Measurements from ENCODE around the gene PADI1. TPM values are rescaled to one million over a fixed set of nuclear protein-coding genes. Genes with fewer than 3 reads are reported as not detected.

The PADI1 gene
- total RNA-seq, 1 donor from 2014 or later, result not detected

- Histone ChIP-seq H3K27me3 (ENCODE audit: insufficient read depth, low read length) (peaks cover 7% of the 10 kb centered on the region), H3K27ac (ENCODE audit: low read depth, low read length) (no peak overlapping the region), H3K4me1 (ENCODE audit: insufficient read depth, low read length) (peaks cover 4% of the 10 kb centered on the region), H4K20me1 (ENCODE audit: insufficient read depth, low read length) (no peaks in the 10 kb centered on the region), H3K4me2 (ENCODE audit: low read length) (no peak overlapping the region), H3K36me3 (ENCODE audit: insufficient read depth, low read length) (no peaks in the 10 kb centered on the region), H3K9ac (ENCODE audit: low read length) (no peak overlapping the region), H3K79me2 (ENCODE audit: insufficient read depth, low read length) (no peaks in the 10 kb centered on the region), H3K9me3 (ENCODE audit: insufficient read depth, low read depth, low read length) (no peaks in the 10 kb centered on the region), H3K4me3 (ENCODE audit: insufficient read depth, low read depth, low read length) (no peak overlapping the region), H2AFZ (ENCODE audit: low read depth, low read length) (no peak overlapping the region)
- Mint-ChIP-seq H3K27me3 (ENCODE audit: low read depth, unreplicated experiment) (peaks cover 51% of the 10 kb centered on the region), H3K9me3 (ENCODE audit: unreplicated experiment) (no peaks in the 10 kb centered on the region), H3K4me1 (ENCODE audit: low read depth, unreplicated experiment) (no peaks in the 10 kb centered on the region), H3K4me3 (ENCODE audit: unreplicated experiment) (no peak overlapping the region), H3K27ac (ENCODE audit: unreplicated experiment) (no peak overlapping the region), H3K36me3 (ENCODE audit: low read depth, unreplicated experiment) (peaks cover 2% of the 10 kb centered on the region)
- no peak for TF ChIP-seq EZH2 (IDR thresholded peaks at IDR 0.05; ENCODE audit: insufficient read depth, low read length)
- TF ChIP-seq, protein P1, sequence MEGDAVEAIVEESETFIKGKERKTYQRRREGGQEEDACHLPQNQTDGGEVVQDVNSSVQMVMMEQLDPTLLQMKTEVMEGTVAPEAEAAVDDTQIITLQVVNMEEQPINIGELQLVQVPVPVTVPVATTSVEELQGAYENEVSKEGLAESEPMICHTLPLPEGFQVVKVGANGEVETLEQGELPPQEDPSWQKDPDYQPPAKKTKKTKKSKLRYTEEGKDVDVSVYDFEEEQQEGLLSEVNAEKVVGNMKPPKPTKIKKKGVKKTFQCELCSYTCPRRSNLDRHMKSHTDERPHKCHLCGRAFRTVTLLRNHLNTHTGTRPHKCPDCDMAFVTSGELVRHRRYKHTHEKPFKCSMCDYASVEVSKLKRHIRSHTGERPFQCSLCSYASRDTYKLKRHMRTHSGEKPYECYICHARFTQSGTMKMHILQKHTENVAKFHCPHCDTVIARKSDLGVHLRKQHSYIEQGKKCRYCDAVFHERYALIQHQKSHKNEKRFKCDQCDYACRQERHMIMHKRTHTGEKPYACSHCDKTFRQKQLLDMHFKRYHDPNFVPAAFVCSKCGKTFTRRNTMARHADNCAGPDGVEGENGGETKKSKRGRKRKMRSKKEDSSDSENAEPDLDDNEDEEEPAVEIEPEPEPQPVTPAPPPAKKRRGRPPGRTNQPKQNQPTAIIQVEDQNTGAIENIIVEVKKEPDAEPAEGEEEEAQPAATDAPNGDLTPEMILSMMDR (IDR thresholded peaks at IDR 0.05; ENCODE audit: insufficient read depth, low read depth, low read length), result no peak
- DNase-seq (ENCODE audit: low read depth), result no peak
- no peak for FAIRE-seq
These were observed 75.5 kb downstream of the PADI1 start for GRCh38 chr1:17280436-17280835.

DNA sequence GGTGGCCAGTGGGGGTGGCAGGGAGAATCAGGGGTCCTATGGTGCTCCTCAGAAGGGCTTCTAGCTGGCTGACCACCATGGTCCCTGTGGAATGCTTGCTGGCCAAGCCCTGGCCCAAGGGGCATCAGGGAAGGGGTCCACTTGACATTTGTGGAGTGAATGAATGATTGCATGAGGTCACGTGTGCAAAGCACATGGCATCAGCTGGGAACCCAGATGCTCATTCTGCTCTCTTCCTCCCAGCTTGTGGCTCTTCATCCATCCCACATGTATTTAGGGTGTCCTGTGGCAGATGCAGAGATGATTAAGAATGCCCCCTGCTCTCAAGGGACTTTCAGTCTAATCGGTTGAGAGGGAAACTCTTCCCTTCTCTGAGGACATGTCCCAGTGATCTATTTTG is 76.0 kb downstream of the PADI1 start:
- DNase-seq (ENCODE audit: low read depth), result no peak
- H3K4me1 Mint-ChIP-seq (ENCODE audit: low read depth, unreplicated experiment), result no peaks in the 10 kb centered on the region
- H3K27me3 Mint-ChIP-seq (ENCODE audit: low read depth, unreplicated experiment), result peaks cover 52% of the 10 kb centered on the region
- FAIRE-seq, result no peak
- TF ChIP-seq, protein P1 (IDR thresholded peaks at IDR 0.05; ENCODE audit: insufficient read depth, low read depth, low read length), result no peak
- TF ChIP-seq EZH2 (IDR thresholded peaks at IDR 0.05; ENCODE audit: insufficient read depth, low read length), result no peak
- Histone ChIP-seq H3K9me3 (ENCODE audit: insufficient read depth, low read depth, low read length) (no peaks in the 10 kb centered on the region), H3K9ac (ENCODE audit: low read length) (no peak overlapping the region), H3K4me2 (ENCODE audit: low read length) (no peak overlapping the region), H3K27me3 (ENCODE audit: insufficient read depth, low read length) (peaks cover 7% of the 10 kb centered on the region), H4K20me1 (ENCODE audit: insufficient read depth, low read length) (no peaks in the 10 kb centered on the region), H3K4me3 (ENCODE audit: insufficient read depth, low read depth, low read length) (no peak overlapping the region), H3K4me1 (ENCODE audit: insufficient read depth, low read length) (peaks cover 4% of the 10 kb centered on the region), H2AFZ (ENCODE audit: low read depth, low read length) (no peak overlapping the region), H3K79me2 (ENCODE audit: insufficient read depth, low read length) (no peaks in the 10 kb centered on the region), H3K36me3 (ENCODE audit: insufficient read depth, low read length) (no peaks in the 10 kb centered on the region), H3K27ac (ENCODE audit: low read depth, low read length) (no peak overlapping the region)
- H3K9me3 Mint-ChIP-seq (ENCODE audit: unreplicated experiment), result no peaks in the 10 kb centered on the region
- peaks cover 2% of the 10 kb centered on the region for H3K36me3 Mint-ChIP-seq (ENCODE audit: low read depth, unreplicated experiment)
- no peak overlapping the region for H3K4me3 Mint-ChIP-seq (ENCODE audit: unreplicated experiment)
- no peak overlapping the region for H3K27ac Mint-ChIP-seq (ENCODE audit: unreplicated experiment)

DNA sequence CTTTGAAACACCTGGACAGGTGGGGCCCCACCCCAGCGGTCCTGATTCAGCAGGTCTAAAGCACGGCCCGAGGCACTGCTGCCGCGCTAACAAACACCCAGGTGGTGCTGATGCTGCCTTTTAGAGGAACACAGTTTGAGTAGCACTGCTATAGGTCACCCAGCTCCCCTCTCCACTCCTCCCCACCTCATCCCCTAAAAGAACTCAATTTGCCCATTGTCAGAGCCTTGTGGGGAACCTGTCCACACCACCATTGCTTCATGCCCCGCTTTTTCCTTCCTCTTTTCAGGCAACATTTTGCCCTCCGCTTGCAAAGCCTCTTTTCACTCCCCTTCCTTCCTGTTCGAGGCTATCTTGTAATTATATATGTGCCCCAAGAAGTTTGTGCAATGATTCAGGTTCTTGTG is 76.8 kb downstream of the PADI1 start:
- Mint-ChIP-seq H3K27me3 (ENCODE audit: low read depth, unreplicated experiment) (peaks cover 57% of the 10 kb centered on the region), H3K36me3 (ENCODE audit: low read depth, unreplicated experiment) (peaks cover 2% of the 10 kb centered on the region), H3K4me1 (ENCODE audit: low read depth, unreplicated experiment) (no peaks in the 10 kb centered on the region), H3K4me3 (ENCODE audit: unreplicated experiment) (no peak overlapping the region), H3K27ac (ENCODE audit: unreplicated experiment) (no peak overlapping the region), H3K9me3 (ENCODE audit: unreplicated experiment) (no peaks in the 10 kb centered on the region)
- DNase-seq (ENCODE audit: low read depth) (no peak), FAIRE-seq (no peak)
- Histone ChIP-seq H3K27me3 (ENCODE audit: insufficient read depth, low read length) (peaks cover 7% of the 10 kb centered on the region), H3K79me2 (ENCODE audit: insufficient read depth, low read length) (no peaks in the 10 kb centered on the region), H3K9ac (ENCODE audit: low read length) (no peak overlapping the region), H3K4me2 (ENCODE audit: low read length) (no peak overlapping the region), H3K36me3 (ENCODE audit: insufficient read depth, low read length) (no peaks in the 10 kb centered on the region), H2AFZ (ENCODE audit: low read depth, low read length) (no peak overlapping the region), H3K27ac (ENCODE audit: low read depth, low read length) (no peak overlapping the region), H4K20me1 (ENCODE audit: insufficient read depth, low read length) (no peaks in the 10 kb centered on the region), H3K4me1 (ENCODE audit: insufficient read depth, low read length) (no peaks in the 10 kb centered on the region), H3K4me3 (ENCODE audit: insufficient read depth, low read depth, low read length) (no peak overlapping the region), H3K9me3 (ENCODE audit: insufficient read depth, low read depth, low read length) (no peaks in the 10 kb centered on the region)
- no peak for TF ChIP-seq EZH2 (IDR thresholded peaks at IDR 0.05; ENCODE audit: insufficient read depth, low read length)
- TF ChIP-seq, protein P1 (IDR thresholded peaks at IDR 0.05; ENCODE audit: insufficient read depth, low read depth, low read length), result no peak
